Rectal smooth muscle tissue (tissue), 1 donor: ENCODE results near the gene MRPS7.
A peak's percentile ranks its signal among the peaks of the same experiment; 100 is the strongest.

ENCODE experiments used
- H3K27ac ChIP-seq: one replicate; pipeline ENCODE4 v1.7.0; 2013; ENCODE audit warnings: low read depth, low read length, inconsistent platforms
- H3K27me3 ChIP-seq: one replicate; pipeline ENCODE4 v1.7.0; 2013; ENCODE audit warnings: low read length; ENCODE audit not compliant: control insufficient read depth, insufficient read depth
- H3K36me3 ChIP-seq: one replicate; pipeline ENCODE4 v1.7.0; 2013; ENCODE audit warnings: low read length; ENCODE audit not compliant: control insufficient read depth, insufficient read depth
- H3K4me1 ChIP-seq: one replicate; pipeline ENCODE4 v1.7.0; 2013; ENCODE audit warnings: low read length; ENCODE audit not compliant: control insufficient read depth, insufficient read depth
- H3K4me3 ChIP-seq: one replicate; pipeline ENCODE4 v1.7.0; 2013; ENCODE audit warnings: low read length
- H3K9ac ChIP-seq: one replicate; pipeline ENCODE4 v1.7.0; 2013; ENCODE audit warnings: low read length

The MRPS7 gene

DNA sequence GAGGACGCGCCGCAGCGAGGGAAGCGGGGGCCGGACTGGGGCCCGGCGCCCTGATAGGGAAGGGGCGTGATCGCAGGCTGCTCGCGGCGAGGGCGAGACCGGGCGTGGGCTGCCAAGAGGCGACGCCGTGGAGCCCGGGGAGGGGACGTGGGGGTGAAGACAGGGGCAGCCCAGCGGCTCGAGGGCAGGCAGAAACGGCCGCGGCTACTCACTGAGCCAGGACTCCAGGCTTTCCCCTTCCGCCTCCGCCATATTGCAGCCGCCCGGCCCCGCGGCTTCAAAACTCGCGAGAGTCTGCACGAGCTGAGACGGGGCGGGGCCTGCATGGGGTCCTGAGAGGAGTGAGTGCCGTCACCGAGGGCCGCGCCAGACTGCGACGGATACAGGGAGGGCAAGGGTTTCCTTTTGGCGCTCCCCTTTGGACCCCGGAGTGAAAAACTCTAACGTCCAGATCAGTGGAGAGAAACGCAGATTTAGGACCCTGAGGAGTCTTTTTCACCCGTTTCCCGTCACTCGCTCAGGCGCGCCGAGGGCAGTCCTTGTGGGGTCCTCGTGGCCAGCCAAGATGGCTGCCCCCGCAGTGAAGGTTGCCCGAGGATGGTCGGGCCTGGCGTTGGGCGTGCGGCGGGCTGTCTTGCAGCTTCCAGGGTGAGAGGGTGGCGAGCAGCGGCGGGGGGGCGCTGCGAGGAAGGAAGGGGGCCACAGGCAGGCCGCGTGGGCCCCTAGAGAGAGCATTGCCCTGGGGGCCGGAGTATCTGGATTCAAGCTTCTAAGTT, at the start of gene MRPS7, which contains the start of gene GGA3:
Gene MRPS7, plus strand, starts transcription at position 544 of the 776 bp plus-strand sequence. Its CDS starts 22 bp downstream, at position 566.
Gene GGA3, minus strand, starts transcription at position 271 of the 776 bp plus-strand sequence. Its CDS starts 19 bp downstream, at position 252.
- Histone ChIP-seq H3K4me3 (peak within 1 kb of the TSS; percentile 80), H3K4me1 (peaks cover 13% of the 10 kb centered on the region), H3K27me3 (no peaks in the 10 kb centered on the region), H3K27ac (peak within 1 kb of the TSS; percentile 99), H3K36me3 (peaks cover 11% of the 10 kb centered on the region), H3K9ac (peak within 1 kb of the TSS; percentile 91)

DNA sequence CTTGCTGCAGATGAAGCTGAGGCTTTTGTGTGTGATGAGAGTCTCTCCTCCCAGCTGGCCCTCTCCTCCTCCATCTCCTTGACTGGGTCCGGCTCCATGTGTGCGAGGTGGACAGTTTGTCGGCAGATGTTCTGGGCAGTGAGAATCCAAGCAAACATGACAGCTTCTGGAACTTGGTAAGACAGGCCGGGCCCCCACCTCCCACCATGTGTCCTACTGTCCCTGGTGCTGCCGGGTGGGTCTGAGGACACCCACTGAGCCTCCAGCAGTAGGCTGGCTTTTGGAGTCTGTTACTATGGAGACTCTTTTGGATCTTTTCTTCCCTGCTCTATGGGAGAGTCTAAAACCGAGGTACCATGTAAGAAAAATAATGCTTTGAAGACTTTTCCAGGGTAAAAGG, 43.5 kb upstream of the MRPS7 start:
- no peak overlapping the region for H3K4me3 ChIP-seq
- no peaks in the 10 kb centered on the region for H3K4me1 ChIP-seq
- no peak overlapping the region for H3K9ac ChIP-seq
- H3K27ac ChIP-seq = no peak overlapping the region
- H3K27me3 ChIP-seq = no peaks in the 10 kb centered on the region
- peaks cover 39% of the 10 kb centered on the region for H3K36me3 ChIP-seq

DNA sequence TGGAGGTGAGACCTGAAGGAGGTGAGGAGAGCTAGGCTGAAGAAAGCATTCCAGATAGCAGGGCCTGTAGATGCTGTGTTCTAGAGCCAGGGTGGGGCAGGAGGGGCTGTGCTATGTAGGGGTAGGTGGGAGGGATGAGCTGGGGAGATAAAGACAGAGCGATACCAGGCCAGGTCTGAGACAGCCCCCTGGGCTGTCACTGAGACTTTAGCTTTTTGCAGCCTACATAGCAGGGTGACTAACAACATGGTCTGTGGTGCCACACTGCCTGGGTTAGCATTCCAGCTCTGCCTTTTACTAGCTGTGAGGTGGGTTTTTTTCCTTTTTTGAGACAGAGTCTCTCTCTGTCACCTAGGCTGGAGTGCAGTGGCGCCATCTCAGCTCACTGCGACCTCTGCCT, 41.9 kb upstream of the MRPS7 start:
- Histone ChIP-seq H3K9ac (no peak overlapping the region), H3K36me3 (peaks cover 35% of the 10 kb centered on the region), H3K27me3 (no peaks in the 10 kb centered on the region), H3K4me3 (no peak overlapping the region), H3K27ac (no peak overlapping the region), H3K4me1 (no peaks in the 10 kb centered on the region)

DNA sequence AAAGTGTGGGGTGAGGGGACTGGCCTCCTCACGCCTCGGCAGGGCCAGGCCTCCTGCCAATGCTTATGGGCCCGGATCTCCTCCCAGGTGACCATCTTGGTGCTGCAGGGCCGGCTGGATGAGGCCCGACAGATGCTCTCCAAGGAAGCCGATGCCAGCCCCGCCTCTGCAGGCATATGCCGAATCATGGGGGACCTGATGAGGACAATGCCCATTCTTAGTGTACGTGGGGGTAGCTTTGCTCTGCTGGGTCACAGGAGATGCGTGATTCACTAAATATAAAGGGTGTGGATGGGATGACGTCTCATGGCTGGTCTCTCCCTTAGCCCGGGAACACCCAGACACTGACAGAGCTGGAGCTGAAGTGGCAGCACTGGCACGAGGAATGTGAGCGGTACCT, 36.7 kb upstream of the MRPS7 start:
- Histone ChIP-seq H3K27ac (no peak overlapping the region), H3K4me3 (no peak overlapping the region), H3K36me3 (peaks cover 23% of the 10 kb centered on the region), H3K27me3 (no peaks in the 10 kb centered on the region), H3K9ac (no peak overlapping the region), H3K4me1 (no peaks in the 10 kb centered on the region)

DNA sequence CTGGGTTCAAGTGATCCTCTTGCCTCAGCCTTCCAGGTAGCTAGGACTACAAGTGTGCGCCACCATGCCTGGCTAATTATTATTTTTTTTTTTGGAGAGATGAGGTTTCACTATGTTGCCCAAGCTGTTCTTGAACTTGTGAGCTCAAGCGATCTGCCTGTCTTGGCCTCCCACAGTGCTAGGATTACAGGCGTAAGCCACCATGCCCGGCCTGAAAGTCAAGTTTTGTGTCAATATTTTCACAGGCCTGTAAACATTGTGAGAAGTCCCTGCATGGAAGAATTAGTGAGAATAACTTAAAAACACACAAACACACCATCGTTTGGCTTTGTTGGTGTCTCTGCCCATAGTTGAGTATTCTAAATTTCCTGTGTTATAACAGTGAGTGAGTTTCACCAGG, 34.0 kb upstream of the MRPS7 start:
- Histone ChIP-seq H3K4me3 (no peak overlapping the region), H3K9ac (no peak overlapping the region), H3K27ac (no peak overlapping the region), H3K4me1 (no peaks in the 10 kb centered on the region), H3K36me3 (peaks cover 33% of the 10 kb centered on the region), H3K27me3 (no peaks in the 10 kb centered on the region)

DNA sequence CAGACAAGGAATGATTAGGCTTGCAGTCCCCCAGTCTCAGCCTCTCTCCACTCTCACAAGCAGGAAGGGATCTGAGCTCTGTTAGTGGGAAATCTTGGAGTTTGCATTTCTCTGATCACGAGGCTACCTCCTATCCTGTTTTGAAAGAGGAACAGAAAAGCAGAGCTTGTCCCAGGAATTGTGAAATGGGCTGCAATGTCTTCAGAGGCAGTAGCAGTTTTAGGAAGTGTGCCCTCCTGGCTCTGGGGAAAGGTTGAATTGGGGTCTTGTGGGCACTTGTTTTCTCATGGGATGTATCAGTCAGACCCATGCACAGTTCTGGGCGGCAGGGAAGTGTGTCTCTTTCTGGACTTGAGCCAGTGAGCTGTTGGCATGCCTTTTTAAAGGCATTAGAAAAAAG, 33.4 kb upstream of the MRPS7 start:
- H3K27me3 ChIP-seq = no peaks in the 10 kb centered on the region
- H3K36me3 ChIP-seq = peaks cover 37% of the 10 kb centered on the region
- H3K4me3 ChIP-seq = no peak overlapping the region
- H3K27ac ChIP-seq = no peak overlapping the region
- H3K4me1 ChIP-seq = no peaks in the 10 kb centered on the region
- no peak overlapping the region for H3K9ac ChIP-seq

DNA sequence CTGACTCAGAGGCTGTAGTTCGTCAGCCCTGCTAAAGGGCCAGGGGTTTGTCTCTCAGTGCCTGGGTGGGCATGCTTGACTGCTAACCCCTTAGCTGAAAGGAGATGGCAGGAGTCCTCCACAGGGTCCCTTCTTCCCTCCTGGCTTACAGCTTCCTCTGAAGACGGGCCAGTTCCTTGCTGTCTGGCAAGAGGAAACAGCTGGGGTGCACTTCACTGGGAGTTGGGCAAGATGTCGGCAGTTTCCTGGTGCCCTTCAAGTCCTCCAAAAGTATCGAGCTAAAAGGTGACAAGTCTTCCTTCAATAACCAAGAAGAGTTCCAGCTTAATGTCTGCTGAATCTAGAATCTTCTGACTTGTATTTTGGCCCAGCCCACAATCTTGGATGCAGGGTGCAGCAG, 32.8 kb upstream of the MRPS7 start:
- Histone ChIP-seq H3K4me3 (no peak overlapping the region), H3K36me3 (peaks cover 37% of the 10 kb centered on the region), H3K9ac (no peak overlapping the region), H3K27ac (no peak overlapping the region), H3K27me3 (no peaks in the 10 kb centered on the region), H3K4me1 (no peaks in the 10 kb centered on the region)

DNA sequence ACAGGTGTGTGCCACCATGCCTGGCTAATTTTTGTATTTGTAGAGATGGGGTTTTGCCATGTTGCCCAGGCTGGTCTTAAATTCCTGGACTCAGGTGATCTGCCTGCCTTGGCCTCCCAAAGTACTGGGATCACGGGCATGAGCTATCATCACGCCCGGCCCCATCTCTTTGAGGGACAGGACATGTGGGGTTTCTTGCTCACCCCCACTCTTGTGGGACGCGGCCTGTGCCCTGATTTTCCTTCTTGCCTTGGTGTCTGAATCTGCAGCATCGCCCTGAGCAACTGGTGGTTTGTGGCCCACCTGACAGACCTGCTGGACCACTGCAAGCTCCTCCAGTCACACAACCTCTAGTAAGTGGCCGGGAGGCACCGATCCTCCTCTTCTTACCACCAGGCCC, 30.6 kb upstream of the MRPS7 start:
- Histone ChIP-seq H3K36me3 (peaks cover 41% of the 10 kb centered on the region), H3K4me3 (no peak overlapping the region), H3K27ac (no peak overlapping the region), H3K9ac (no peak overlapping the region), H3K4me1 (no peaks in the 10 kb centered on the region), H3K27me3 (no peaks in the 10 kb centered on the region)

DNA sequence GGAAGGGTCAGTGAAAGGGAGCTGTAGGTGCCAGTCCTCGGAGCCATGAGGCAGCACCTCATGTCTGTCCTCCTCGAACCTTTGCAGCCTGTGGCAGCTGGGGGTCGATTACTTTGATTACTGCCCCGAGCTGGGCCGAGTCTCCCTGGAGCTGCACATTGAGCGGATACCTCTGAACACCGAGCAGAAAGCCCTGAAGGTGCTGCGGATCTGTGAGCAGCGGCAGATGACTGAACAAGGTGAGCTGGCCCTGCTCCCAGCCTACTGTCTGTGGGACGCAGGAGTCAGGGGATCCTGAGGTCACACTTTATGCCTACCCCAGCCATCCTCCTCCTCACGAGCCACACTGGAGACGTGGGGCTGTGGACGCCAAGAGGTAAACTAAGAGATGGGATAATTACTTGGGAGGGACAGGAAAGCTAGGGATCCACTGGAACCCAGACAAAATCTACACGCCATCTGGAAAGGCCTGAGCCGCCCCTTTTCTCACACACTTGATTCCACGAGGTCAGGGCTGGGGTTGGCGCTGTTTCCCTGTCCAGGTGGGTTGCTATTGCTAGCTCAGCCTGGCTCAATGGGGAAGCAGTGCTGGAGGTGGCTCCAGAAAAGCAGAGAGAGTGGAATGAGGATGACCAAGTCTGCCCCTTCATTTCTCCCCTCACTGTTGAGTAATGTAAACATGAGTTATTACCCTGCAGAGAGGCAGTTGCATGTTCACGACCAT, 29.8 kb upstream of the MRPS7 start:
- H3K4me1 ChIP-seq = no peaks in the 10 kb centered on the region
- H3K9ac ChIP-seq = no peak overlapping the region
- no peak overlapping the region for H3K4me3 ChIP-seq
- no peaks in the 10 kb centered on the region for H3K27me3 ChIP-seq
- no peak overlapping the region for H3K27ac ChIP-seq
- H3K36me3 ChIP-seq = peaks cover 38% of the 10 kb centered on the region

DNA sequence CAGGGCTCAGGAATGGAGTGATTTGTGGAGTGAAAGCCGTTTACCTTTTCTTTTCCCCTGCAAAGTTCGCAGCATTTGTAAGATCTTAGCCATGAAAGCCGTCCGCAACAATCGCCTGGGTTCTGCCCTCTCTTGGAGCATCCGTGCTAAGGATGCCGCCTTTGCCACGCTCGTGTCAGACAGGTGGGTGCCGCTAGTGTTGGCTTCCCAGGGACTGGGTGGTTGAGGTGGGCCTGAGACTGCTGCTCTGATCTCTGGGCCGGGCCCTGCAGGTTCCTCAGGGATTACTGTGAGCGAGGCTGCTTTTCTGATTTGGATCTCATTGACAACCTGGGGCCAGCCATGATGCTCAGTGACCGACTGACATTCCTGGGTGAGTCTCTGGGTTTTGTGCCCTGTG, 28.9 kb upstream of the MRPS7 start:
- Histone ChIP-seq H3K36me3 (peaks cover 38% of the 10 kb centered on the region), H3K27me3 (no peaks in the 10 kb centered on the region), H3K27ac (no peak overlapping the region), H3K4me1 (no peaks in the 10 kb centered on the region), H3K9ac (no peak overlapping the region), H3K4me3 (no peak overlapping the region)

DNA sequence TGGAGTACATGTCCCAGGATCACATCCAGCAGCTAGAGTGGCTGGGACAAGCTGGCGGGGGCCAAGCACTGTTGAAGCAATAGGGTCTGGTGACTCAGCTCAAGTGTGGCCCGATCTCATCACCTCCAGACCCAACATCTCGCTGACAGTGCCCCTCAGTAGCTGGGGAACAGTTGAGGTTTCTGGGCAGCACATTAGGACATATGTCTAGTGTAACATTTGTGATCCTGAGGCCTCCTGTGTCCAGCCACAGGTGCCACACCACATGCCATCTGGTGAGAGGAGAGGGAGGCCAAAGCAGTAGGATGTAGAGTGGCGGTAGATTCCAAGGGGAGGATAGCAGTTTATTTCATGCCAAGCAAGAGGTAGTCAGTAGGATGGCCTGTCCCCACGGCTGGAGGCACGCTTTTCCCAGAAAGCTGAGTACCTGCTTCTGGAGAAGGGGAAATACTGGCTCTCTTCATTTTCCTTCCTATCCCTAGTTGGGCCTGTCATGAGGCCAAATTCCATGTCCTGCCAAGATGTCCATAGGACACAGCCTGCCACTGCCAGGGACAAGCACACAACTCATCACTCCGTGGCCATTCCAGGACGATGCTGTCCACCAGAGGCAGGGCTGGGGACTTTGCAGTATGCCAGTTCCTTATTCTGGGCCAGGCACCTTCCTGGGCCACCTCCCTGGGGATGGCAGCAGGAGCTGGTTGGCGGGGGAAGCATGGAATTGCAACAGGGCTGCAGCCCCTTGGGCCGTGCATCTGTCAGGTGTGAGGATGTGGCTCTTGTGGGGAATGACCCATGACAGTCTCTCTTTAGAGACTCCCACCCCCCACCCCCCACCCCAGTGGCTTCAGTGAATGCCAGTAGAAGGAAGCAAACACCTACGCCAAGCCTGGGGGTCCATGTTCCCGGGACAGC, 24.3 kb upstream of the MRPS7 start:
- Histone ChIP-seq H3K27me3 (no peaks in the 10 kb centered on the region), H3K4me3 (no peak overlapping the region), H3K9ac (no peak overlapping the region), H3K4me1 (no peaks in the 10 kb centered on the region), H3K36me3 (peaks cover 51% of the 10 kb centered on the region), H3K27ac (no peak overlapping the region)

DNA sequence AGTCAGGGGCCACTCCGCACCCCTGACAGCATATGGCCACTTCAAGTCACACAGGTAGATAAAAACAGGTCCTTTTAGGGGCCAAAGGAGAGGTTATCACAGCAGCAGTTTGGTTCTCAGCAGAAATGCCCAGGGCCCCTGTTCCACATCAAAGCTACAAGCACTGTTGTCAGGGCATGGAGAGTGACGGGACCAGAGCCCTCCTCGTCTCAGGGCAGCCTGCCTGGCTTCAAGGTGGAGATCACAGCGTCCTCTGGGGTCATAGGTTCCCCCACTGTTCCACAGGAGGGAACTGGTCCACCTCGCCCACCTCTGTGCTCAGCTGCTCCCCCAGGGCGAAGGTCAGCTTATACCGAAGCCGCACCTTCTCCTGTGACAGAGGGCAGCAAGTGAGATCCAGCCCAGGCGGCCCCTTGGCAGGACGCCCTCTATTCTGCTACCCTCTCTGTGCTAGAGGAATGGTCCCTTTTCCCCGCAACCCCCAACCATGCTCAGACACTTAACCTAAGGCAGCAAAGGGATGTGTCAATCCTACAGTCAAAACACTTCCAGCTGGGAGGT, 23.6 kb upstream of the MRPS7 start:
- no peak overlapping the region for H3K4me3 ChIP-seq
- H3K36me3 ChIP-seq = peaks cover 51% of the 10 kb centered on the region
- H3K27ac ChIP-seq = no peak overlapping the region
- H3K9ac ChIP-seq = no peak overlapping the region
- H3K4me1 ChIP-seq = no peaks in the 10 kb centered on the region
- no peaks in the 10 kb centered on the region for H3K27me3 ChIP-seq
